Measurements from ENCODE around the gene CPEB1. TPM values are rescaled to one million over a fixed set of nuclear protein-coding genes. Genes with fewer than 3 reads are reported as not detected.

CPEB1 gene
- 5.2 and 13.8 TPM in 2 replicates for total RNA-seq

GRCh38 chr15:82647045-82647834 lies at the start of gene CPEB1:
TSS of gene CPEB1 (minus strand) at chr15:82647363. CDS start at chr15:82628459, 18,904 bp downstream.

GRCh38 chr15:82540055-82540983 lies 106.8 kb downstream of the CPEB1 start, which contains the start of gene RPS17:
TSS of gene RPS17 (minus strand) at chr15:82540457. CDS start at chr15:82540428, 29 bp downstream.

Other genes starting within 250 kb of the CPEB1 start
- 0.77 and 1.7 TPM in 2 replicates for gene GOLGA6L9, start 217.5 kb downstream of the CPEB1 start, total RNA-seq
- gene RPS17, start 106.9 kb downstream of the CPEB1 start, total RNA-seq, result 1,478 and 1,566 TPM in 2 replicates
- under 0.01 and 0.28 TPM in 2 replicates for gene AP3B2, start 62.5 kb upstream of the CPEB1 start, total RNA-seq
- gene FSD2, start 158.7 kb upstream of the CPEB1 start, total RNA-seq, result under 0.01 TPM in 1 of 2 replicates, not detected in the other
- gene WHAMM, start 162.3 kb upstream of the CPEB1 start, total RNA-seq, result 4.2 and 5.4 TPM in 2 replicates